Activated CD4-positive, alpha-beta T cell treated with anti-CD3 and anti-CD28 coated beads, Interleukin-2, amount 10 ng/mL, durations not matched to agents 24 days and 14 days (primary cell): Measurements from ENCODE around the gene ARHGAP20. TPM values are rescaled to one million over a fixed set of nuclear protein-coding genes. Genes with fewer than 3 reads are reported as not detected.

Source experiments
- DNase-seq: peaks from one replicate; pipeline ENCODE4 v3.0.0; 2022
- H3K27ac Mint-ChIP-seq: one replicate; pipeline ENCODE4 v1.8.0; 2022; ENCODE audit warnings: mild to moderate bottlenecking, mixed read lengths
- H3K27me3 Mint-ChIP-seq: one replicate; pipeline ENCODE4 v1.8.0; 2022; ENCODE audit warnings: mixed read lengths
- H3K36me3 Mint-ChIP-seq: one replicate; pipeline ENCODE4 v1.8.0; 2022; ENCODE audit warnings: low read depth, mild to moderate bottlenecking, mixed read lengths
- H3K4me1 Mint-ChIP-seq: one replicate; pipeline ENCODE4 v1.8.0; 2021; ENCODE audit warnings: mixed read lengths
- H3K4me3 Mint-ChIP-seq: one replicate; pipeline ENCODE4 v1.8.0; 2022; ENCODE audit warnings: mild to moderate bottlenecking, moderate library complexity, mixed read lengths
- H3K9me3 Mint-ChIP-seq: one replicate; pipeline ENCODE4 v1.8.0; 2021; ENCODE audit warnings: mixed read lengths
- intact Hi-C: fragments of 100-400 bp; cut with micrococcal nuclease; formaldehyde crosslinking; loops from one replicate; pipeline ENCODE4 v1.15.1; 2023
- total RNA-seq: library from RNA; stranded (reverse); gene quantifications from 2 replicates; pipeline ENCODE4 v1.2.3, GENCODE V29; 2022

The ARHGAP20 gene, protein sequence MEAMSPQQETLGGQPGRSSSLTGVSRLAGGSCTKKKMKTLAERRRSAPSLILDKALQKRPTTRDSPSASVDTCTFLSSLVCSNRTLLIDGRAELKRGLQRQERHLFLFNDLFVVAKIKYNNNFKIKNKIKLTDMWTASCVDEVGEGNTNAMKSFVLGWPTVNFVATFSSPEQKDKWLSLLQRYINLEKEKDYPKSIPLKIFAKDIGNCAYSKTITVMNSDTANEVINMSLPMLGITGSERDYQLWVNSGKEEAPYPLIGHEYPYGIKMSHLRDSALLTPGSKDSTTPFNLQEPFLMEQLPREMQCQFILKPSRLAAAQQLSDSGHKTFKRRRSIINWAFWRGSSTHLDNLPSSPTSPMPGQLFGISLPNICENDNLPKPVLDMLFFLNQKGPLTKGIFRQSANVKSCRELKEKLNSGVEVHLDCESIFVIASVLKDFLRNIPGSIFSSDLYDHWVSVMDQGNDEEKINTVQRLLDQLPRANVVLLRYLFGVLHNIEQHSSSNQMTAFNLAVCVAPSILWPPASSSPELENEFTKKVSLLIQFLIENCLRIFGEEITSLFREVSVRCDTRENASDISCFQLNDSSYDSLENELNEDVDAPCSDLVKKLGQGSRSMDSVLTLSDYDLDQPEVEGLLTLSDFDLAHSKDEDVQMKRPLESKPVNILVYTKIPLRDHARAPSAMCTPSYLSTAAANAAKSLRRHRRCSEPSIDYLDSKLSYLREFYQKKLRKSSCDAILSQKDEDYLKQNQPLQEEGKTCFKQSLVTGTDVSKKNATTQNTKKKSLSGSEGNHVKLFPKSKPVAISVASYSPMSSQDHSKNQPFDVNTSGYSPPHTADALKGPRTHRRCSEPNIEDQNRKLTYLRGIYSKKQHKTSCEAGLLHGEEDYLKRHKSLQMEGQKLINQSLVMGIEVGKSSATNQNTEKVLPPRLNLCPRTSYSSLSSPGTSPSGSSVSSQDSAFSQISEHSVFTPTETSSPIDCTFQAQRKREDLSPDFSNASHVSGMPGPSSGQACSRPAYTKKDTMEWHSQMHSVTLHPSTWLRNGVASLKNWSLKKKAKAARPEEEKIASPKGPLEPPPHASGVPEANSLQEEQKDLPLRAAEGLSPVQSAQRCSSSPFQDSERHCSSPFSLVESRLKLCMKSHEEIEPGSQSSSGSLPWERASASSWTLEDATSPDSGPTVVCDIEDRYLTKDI
- total RNA-seq = not detected in 2 replicates

DNA sequence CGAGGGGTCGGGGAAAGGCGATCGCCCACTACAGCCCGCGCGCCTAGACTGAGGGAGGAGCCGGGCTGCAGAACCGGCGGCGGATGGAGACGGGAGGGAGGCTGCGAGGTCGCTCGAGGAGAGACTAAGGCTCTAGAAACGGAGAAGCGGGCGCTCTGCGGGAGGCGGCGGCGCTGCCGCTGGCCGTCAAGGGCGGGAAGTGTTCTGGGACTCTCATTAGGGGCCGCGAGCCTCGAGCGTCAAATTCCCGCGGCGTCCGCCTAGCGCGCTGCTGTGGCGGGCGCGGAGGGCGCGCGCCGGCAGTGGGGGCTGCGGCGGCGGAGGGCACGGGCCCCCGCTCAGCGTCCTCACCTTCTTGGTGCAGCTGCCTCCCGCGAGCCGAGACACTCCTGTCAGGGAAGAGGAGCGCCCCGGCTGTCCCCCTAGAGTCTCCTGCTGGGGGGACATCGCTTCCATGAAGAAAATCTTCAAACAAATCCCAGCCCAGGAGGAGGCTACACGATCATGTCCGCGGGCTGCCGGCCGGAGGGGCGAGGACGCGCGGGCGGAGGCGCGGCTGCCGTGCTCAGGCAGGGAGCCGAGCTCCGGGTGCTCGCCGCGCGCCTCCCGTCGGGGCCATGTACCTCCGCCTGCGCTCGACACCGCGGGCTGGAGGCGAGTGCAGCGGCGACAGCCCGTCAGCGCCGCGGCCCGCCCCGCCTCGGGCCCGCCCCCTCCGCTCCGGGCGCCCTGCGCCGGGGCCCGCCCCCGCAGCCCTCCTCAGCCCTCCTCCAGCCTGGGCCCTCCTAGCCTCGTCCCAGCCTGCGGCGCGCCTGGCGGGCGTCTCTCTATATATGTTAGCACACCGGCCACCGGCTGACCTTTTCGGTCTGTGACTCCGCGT lies at the start of gene ARHGAP20:
Gene ARHGAP20, minus strand, starts transcription at position 662 of the 883 bp plus-strand sequence. Its CDS starts 206 bp downstream, at position 456.
- DNase-seq = peak; percentile 82
- H3K27ac Mint-ChIP-seq = no peak within 1 kb of the TSS
- intact Hi-C loops = loop anchor here (5.0 to 10.0 kb wide), 3 partner anchors 257 to 620 kb away; partner anchors contain the start of gene ZC3H12C
- peaks cover 60% of the 10 kb centered on the region for H3K27me3 Mint-ChIP-seq
- peak within 1 kb of the TSS; percentile 65 for H3K4me3 Mint-ChIP-seq
- peaks cover 14% of the 10 kb centered on the region for H3K4me1 Mint-ChIP-seq
- H3K9me3 Mint-ChIP-seq = no peaks in the 10 kb centered on the region
- peaks cover 3% of the 10 kb centered on the region for H3K36me3 Mint-ChIP-seq

DNA sequence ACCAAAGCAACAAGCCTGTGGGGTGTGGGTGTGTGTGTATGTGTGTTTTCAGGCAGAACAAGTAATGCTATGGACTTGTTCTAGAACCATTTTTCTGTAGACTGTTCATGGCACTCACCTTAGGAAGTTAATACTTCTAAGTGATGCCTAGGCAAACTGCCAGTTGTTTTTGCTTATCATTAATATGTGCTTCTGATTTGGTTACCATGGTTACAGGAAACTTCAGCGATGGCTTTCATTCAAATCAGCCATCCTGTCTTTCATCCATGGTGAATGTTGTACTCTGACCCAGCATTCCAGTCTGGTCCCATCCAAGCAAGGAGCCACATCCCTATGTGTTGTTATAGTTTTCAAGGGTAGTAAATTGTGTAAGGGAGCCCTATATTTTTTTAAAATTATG lies 49.8 kb upstream of the ARHGAP20 start:
- H3K27ac Mint-ChIP-seq = no peak overlapping the region
- H3K4me3 Mint-ChIP-seq = no peak overlapping the region
- H3K27me3 Mint-ChIP-seq = peaks cover 4% of the 10 kb centered on the region
- H3K9me3 Mint-ChIP-seq = no peaks in the 10 kb centered on the region
- H3K4me1 Mint-ChIP-seq = no peaks in the 10 kb centered on the region
- intact Hi-C loops = no loop called here
- DNase-seq = no peak
- H3K36me3 Mint-ChIP-seq = no peaks in the 10 kb centered on the region

GRCh38 chr11:110761131-110761530 lies 48.9 kb upstream of the ARHGAP20 start:
- DNase-seq = no peak
- Mint-ChIP-seq H3K27ac (no peak overlapping the region), H3K9me3 (no peaks in the 10 kb centered on the region), H3K4me3 (no peak overlapping the region), H3K4me1 (no peaks in the 10 kb centered on the region), H3K27me3 (peaks cover 4% of the 10 kb centered on the region), H3K36me3 (no peaks in the 10 kb centered on the region)
- intact Hi-C loops = no loop called here

GRCh38 chr11:110759972-110760381 lies 47.7 kb upstream of the ARHGAP20 start:
- Mint-ChIP-seq H3K36me3 (no peaks in the 10 kb centered on the region), H3K4me3 (no peak overlapping the region), H3K27me3 (peaks cover 4% of the 10 kb centered on the region), H3K27ac (no peak overlapping the region), H3K9me3 (no peaks in the 10 kb centered on the region), H3K4me1 (no peaks in the 10 kb centered on the region)
- no peak for DNase-seq
- intact Hi-C loops = no loop called here

DNA sequence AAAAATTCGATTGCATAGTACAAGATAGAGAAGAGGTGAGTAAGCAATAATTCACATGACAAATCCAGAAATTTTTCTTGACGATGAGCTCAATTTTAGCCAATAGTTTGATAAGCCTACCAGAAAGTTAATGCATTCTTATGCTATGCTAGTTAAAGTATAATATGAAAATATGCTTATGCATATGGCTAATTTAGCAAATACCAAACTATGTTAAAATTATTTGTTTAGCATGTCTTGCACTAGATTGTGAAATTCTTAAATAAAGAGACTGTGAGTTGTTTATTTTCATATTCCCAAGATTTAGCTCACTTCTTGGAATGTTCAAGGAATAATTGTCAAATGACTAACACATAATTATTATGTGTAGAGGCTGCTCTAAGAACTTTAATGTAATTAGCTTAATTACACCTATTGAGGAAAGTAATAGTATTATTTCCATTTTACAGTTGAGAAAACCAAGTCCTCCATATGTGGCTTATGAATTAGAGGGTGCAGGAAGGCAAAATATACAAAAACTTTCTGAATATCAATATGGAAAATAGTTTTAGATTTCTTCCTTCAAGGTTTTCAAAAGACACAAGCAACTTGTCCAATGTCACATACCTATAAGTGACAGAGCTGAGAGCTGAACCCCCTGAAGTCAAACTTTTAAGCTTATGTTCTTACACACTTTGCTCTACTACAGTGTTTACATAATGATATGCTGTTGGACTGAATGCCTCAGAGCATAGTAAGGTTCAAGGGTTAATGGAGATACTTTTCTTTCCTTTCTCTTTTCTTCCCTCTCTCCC lies 45.9 kb upstream of the ARHGAP20 start:
- Mint-ChIP-seq H3K27me3 (peaks cover 4% of the 10 kb centered on the region), H3K9me3 (peaks cover 3% of the 10 kb centered on the region), H3K4me3 (no peak overlapping the region), H3K4me1 (no peaks in the 10 kb centered on the region), H3K27ac (no peak overlapping the region), H3K36me3 (no peaks in the 10 kb centered on the region)
- no peak for DNase-seq
- intact Hi-C loops = no loop called here

- DNase-seq = no peak
- peaks cover 4% of the 10 kb centered on the region for H3K27me3 Mint-ChIP-seq
- H3K27ac Mint-ChIP-seq = no peak overlapping the region
- H3K9me3 Mint-ChIP-seq = peaks cover 6% of the 10 kb centered on the region
- H3K4me3 Mint-ChIP-seq = no peak overlapping the region
- H3K4me1 Mint-ChIP-seq = no peaks in the 10 kb centered on the region
- H3K36me3 Mint-ChIP-seq = no peaks in the 10 kb centered on the region
- intact Hi-C loops = no loop called here
Observed at GRCh38 chr11:110757066-110757465, 44.8 kb upstream of the ARHGAP20 start.

- peaks cover 12% of the 10 kb centered on the region for H3K9me3 Mint-ChIP-seq
- H3K4me1 Mint-ChIP-seq = no peaks in the 10 kb centered on the region
- no peak overlapping the region for H3K4me3 Mint-ChIP-seq
- intact Hi-C loops = no loop called here
- no peaks in the 10 kb centered on the region for H3K36me3 Mint-ChIP-seq
- no peak overlapping the region for H3K27ac Mint-ChIP-seq
- no peak for DNase-seq
- H3K27me3 Mint-ChIP-seq = peaks cover 4% of the 10 kb centered on the region
Observed at GRCh38 chr11:110755941-110756340, 43.7 kb upstream of the ARHGAP20 start.

- no peak for DNase-seq
- Mint-ChIP-seq H3K4me3 (no peak overlapping the region), H3K9me3 (peaks cover 17% of the 10 kb centered on the region), H3K27ac (no peak overlapping the region), H3K36me3 (no peaks in the 10 kb centered on the region), H3K4me1 (no peaks in the 10 kb centered on the region), H3K27me3 (no peaks in the 10 kb centered on the region)
- intact Hi-C loops = no loop called here
Observed at GRCh38 chr11:110752890-110753289, 40.7 kb upstream of the ARHGAP20 start.

GRCh38 chr11:110750100-110750499 lies 37.9 kb upstream of the ARHGAP20 start:
- Mint-ChIP-seq H3K4me1 (no peaks in the 10 kb centered on the region), H3K27me3 (no peaks in the 10 kb centered on the region), H3K36me3 (no peaks in the 10 kb centered on the region), H3K9me3 (peaks cover 17% of the 10 kb centered on the region), H3K4me3 (no peak overlapping the region), H3K27ac (no peak overlapping the region)
- DNase-seq = no peak
- intact Hi-C loops = no loop called here

DNA sequence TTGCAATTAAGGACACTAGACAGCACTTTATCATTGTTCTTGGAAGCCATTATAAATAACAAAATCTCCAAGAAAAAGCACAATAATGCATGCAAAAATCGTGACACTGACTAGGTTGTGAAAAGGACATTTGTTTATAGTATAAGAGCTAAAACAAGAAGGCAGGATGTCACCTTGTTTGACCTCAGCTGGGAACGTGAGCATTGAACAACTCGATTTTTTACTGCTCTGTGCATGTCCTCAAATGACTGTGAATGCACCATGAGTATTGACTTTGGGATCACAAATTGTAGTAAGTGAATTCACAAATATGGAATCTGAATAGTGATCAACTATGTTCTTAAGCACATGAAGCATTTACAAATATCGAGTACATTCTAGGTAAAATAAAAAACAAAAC lies 35.3 kb upstream of the ARHGAP20 start:
- Mint-ChIP-seq H3K36me3 (no peaks in the 10 kb centered on the region), H3K27me3 (no peaks in the 10 kb centered on the region), H3K4me3 (no peak overlapping the region), H3K4me1 (no peaks in the 10 kb centered on the region), H3K9me3 (peaks cover 11% of the 10 kb centered on the region), H3K27ac (no peak overlapping the region)
- intact Hi-C loops = no loop called here
- no peak for DNase-seq

DNA sequence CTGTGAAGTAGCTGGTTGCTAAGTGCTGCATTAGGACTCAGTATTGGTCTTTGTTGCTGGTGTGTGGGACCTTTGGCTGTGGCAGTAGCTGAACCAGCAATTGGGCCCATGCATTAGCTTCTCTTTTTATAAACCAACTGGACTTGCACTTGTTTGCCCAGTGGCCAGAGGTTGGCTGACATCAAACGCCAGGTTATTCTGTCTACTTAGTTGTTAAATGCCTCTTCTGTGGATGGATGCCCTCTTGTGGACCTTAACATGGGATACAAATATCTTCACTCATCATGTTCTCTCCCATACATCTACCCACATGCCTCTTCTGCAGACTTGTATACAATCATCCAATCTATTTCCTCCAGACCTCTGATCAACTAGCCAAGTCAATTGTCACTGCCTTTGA lies 26.4 kb upstream of the ARHGAP20 start:
- Mint-ChIP-seq H3K4me3 (no peak overlapping the region), H3K9me3 (no peaks in the 10 kb centered on the region), H3K36me3 (no peaks in the 10 kb centered on the region), H3K27me3 (peaks cover 2% of the 10 kb centered on the region), H3K27ac (no peak overlapping the region), H3K4me1 (no peaks in the 10 kb centered on the region)
- intact Hi-C loops = no loop called here
- DNase-seq = no peak

DNA sequence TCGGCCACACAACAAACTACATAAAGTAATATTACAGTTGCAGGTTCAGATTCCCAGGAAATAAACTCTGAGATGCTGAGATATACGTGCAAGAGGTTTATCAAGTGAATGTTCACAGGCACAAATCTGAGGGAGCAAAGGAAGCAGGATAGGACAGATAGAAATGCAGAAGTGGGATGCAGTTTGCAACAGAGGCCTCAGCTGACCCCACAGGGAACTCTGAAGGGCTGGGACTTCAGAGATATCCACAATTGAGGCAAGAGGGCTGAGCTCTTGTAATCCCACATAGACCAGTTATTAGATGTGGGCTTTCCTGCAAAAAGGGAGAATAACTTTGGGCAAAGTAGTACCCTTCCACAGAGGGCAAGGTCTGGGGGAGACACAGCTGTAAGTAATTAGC lies 25.4 kb upstream of the ARHGAP20 start:
- Mint-ChIP-seq H3K27ac (no peak overlapping the region), H3K4me1 (no peaks in the 10 kb centered on the region), H3K27me3 (peaks cover 4% of the 10 kb centered on the region), H3K9me3 (no peaks in the 10 kb centered on the region), H3K4me3 (no peak overlapping the region), H3K36me3 (no peaks in the 10 kb centered on the region)
- no peak for DNase-seq
- intact Hi-C loops = no loop called here
